Heart right ventricle (tissue), 16 donors: Measurements from ENCODE around the gene HMBS. TPM values are rescaled to one million over a fixed set of nuclear protein-coding genes. Genes with fewer than 3 reads are reported as not detected.

Source experiments
- ATAC-seq, 8 donors: fragments of 200-7000 bp; cut with Tn5 transposase; one replicate each; pipeline ENCODE4 v1.9.1; 2020; ENCODE audit warnings: mild to moderate bottlenecking in 8 of 8, moderate library complexity in 8 of 8, moderate number of reproducible peaks in 1 of 8
- DNase-seq, 2 donors: peaks; one replicate each; pipeline ENCODE4 v3.0.0-alpha.2; 2020
- H3K27ac ChIP-seq, 10 donors: fragments of 200-600 bp; sonication (generic) in 2 of 10; one replicate each; pipeline versions ENCODE4 v1.5.0 to v1.8.0; 2020 to 2022; ENCODE audit warnings: mild to moderate bottlenecking in 3 of 10
- H3K27me3 ChIP-seq, 7 donors: fragments of 200-600 bp; one replicate each; pipeline ENCODE4 v1.8.0; 2021 to 2022; ENCODE audit warnings: mild to moderate bottlenecking in 2 of 7
- H3K36me3 ChIP-seq, 9 donors: fragments of 200-600 bp; sonication (generic) in 1 of 9; one replicate each; pipeline versions ENCODE4 v1.5.0 to v1.8.0; 2020 to 2022; ENCODE audit warnings: mild to moderate bottlenecking in 2 of 9
- H3K4me1 ChIP-seq, 9 donors: fragments of 200-600 bp; sonication (generic) in 1 of 9; one replicate each; pipeline versions ENCODE4 v1.5.0 to v1.8.0; 2020 to 2022; ENCODE audit warnings: mild to moderate bottlenecking in 4 of 9
- H3K4me3 ChIP-seq, 10 donors: fragments of 200-600 bp; sonication (generic) in 2 of 10; one replicate each; pipeline versions ENCODE4 v1.5.0 to v1.8.0; 2020 to 2022; ENCODE audit warnings: mild to moderate bottlenecking in 7 of 10, moderate library complexity in 2 of 10
- H3K9me3 ChIP-seq, 11 donors: fragments of 200-600 bp in 10 of 11; sonication (generic) in 2 of 11; one replicate each; pipeline versions ENCODE4 v1.5.0 to v1.8.0; 2013 to 2022; ENCODE audit warnings: mild to moderate bottlenecking in 2 of 11, control low read depth in 1 of 11, moderate library complexity in 1 of 11
- WGBS, 2 donors: extraction: QIAGEN DNeasy Blood & Tissue Kit; methylation state at CpG; one replicate each; pipeline ENCODE4 v1.1.7; 2013; ENCODE audit warnings: inconsistent platforms in 1 of 2; 5-methylcytosine and 5-hydroxymethylcytosine counted together
- intact Hi-C, 10 donors: fragments of 100-400 bp; cut with DNase I; formaldehyde crosslinking; loops; one replicate each; pipeline versions ENCODE4 v1.11.1 to v1.14.2; 2022
- polyA plus RNA-seq, 2 donors: library from polyadenylated mRNA; stranded (reverse); fragments of 200-250 nt; gene quantifications; one replicate each; pipeline ENCODE4 v1.2.3, GENCODE V29; 2013
- total RNA-seq, 10 donors: library from RNA; stranded (reverse); fragmentation: NEBNext Ultra II Directional in 3 of 10; extraction: Animal tissue kit (Norgen Biotek cat#: 25700) in 3 of 10; gene quantifications; one replicate each; pipeline versions ENCODE4 v1.2.1 to v1.2.4, GENCODE V29; 2021 to 2023
- TF ChIP-seq, protein P1 (sequence below), 9 donors: fragments of 200-600 bp; sonication (generic) in 2 of 9; IDR thresholded peaks; one replicate each; pipeline versions ENCODE4 v1.5.0 to v1.8.0; 2021 to 2022; ENCODE audit warnings: antibody characterized with exemption in 9 of 9, mild to moderate bottlenecking in 5 of 9, moderate library complexity in 1 of 9
- donor health status: Arrhythmogenic right ventricular cardiomyopathy.
- donor health status: ischemic (EF 13 %, LVEDD 7.1; RV severe dilation, severe dysfunction).
- donor health status: healthy with polysubstance abuse.
- donor health status: DM: no; HTN: yes; CAD: no.
- donor health status: DM: no; HTN: no; CAD: no.
- donor health status: ischemic (EF 25% LVEDD 6.9; RV normal size, moderate dysfunction).
- donor health status: ischemic (EF 25% LVEDD 5.7; RV mildly dilated, moderate dysfunction).
- donor health status: healthy.
- donor health status: DM: yes; HTN: yes; CAD: no.
- donor health status: Ischemic cardiomyopathy.
- donor health status: ischemic (EF 35%, LVEDD 5.7; RV mildly dilated, moderate dysfunction).
- donor health status: nonischemic (EF 11% LVEDD 7.7; RV severe dilation, severe dysfunction).
- donor health status: DM: yes; HTN: yes; CAD: no.
- donor health status: PGD.
- donor health status: ischemic (EF 29% LVEDD 5.4; RV normal size, mild dysfunction).
- donor health status: nonischemic (EF 23%, LVEDD 6.1; RV moderate dilation, normal function).

The HMBS gene
- total and polyA plus RNA-seq, 12 donors = 14.3 to 39.7 (median 18.9) TPM

GRCh38 chr11:119087123-119087522, 2.4 kb downstream of the HMBS start:
- H3K9me3 ChIP-seq = no peaks in the 10 kb centered on the region
- DNase-seq = no peak
- intact Hi-C loops = no loop called here
- H3K27ac ChIP-seq = no peak overlapping the region
- TF ChIP-seq, protein P1, sequence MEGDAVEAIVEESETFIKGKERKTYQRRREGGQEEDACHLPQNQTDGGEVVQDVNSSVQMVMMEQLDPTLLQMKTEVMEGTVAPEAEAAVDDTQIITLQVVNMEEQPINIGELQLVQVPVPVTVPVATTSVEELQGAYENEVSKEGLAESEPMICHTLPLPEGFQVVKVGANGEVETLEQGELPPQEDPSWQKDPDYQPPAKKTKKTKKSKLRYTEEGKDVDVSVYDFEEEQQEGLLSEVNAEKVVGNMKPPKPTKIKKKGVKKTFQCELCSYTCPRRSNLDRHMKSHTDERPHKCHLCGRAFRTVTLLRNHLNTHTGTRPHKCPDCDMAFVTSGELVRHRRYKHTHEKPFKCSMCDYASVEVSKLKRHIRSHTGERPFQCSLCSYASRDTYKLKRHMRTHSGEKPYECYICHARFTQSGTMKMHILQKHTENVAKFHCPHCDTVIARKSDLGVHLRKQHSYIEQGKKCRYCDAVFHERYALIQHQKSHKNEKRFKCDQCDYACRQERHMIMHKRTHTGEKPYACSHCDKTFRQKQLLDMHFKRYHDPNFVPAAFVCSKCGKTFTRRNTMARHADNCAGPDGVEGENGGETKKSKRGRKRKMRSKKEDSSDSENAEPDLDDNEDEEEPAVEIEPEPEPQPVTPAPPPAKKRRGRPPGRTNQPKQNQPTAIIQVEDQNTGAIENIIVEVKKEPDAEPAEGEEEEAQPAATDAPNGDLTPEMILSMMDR (IDR thresholded peaks at IDR 0.05) = no peak
- peaks cover 0 to 33% (median 6%) of the 10 kb centered on the region in 9 donors for H3K36me3 ChIP-seq
- no peak overlapping the region for H3K4me3 ChIP-seq
- WGBS, 2 donors = 88 to 92% methylated on average over 6 of the region's 6 CpGs
- H3K27me3 ChIP-seq = no peaks in the 10 kb centered on the region
- ATAC-seq = no peak
- H3K4me1 ChIP-seq = peaks cover 4 to 42% (median 16%) of the 10 kb centered on the region in 9 donors

DNA sequence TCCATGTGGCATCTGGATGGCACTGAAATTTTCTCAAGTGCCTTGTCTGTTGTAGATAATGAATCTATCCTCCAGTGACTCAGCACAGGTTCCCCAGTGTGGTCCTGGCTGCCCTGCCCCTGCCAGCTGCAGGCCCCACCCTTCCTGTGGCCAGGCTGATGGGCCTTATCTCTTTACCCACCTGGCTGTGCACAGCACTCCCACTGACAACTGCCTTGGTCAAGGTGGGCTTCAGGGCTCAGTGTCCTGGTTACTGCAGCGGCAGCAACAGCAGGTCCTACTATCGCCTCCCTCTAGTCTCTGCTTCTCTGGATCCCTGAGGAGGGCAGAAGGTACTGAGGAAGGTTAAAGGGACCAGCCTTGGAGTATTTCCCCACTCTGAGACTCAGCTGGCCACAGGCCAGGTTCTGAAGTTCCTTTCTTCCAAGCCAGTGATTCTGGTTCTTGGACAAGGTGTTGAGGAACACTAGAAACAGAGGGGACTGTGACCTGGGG, 3.1 kb downstream of the HMBS start:
- H3K4me1 ChIP-seq = peaks cover 4 to 43% (median 20%) of the 10 kb centered on the region in 9 donors
- DNase-seq = no peak
- H3K27ac ChIP-seq = no peak overlapping the region
- WGBS, 2 donors = 92 to 96% methylated on average over 2 of the region's 2 CpGs
- H3K36me3 ChIP-seq = peaks cover 0 to 33% (median 3%) of the 10 kb centered on the region in 9 donors
- ATAC-seq = no peak
- H3K27me3 ChIP-seq = no peaks in the 10 kb centered on the region
- TF ChIP-seq, protein P1 (IDR thresholded peaks at IDR 0.05) = no peak
- H3K4me3 ChIP-seq = no peak overlapping the region
- intact Hi-C loops = no loop called here
- no peaks in the 10 kb centered on the region for H3K9me3 ChIP-seq

DNA sequence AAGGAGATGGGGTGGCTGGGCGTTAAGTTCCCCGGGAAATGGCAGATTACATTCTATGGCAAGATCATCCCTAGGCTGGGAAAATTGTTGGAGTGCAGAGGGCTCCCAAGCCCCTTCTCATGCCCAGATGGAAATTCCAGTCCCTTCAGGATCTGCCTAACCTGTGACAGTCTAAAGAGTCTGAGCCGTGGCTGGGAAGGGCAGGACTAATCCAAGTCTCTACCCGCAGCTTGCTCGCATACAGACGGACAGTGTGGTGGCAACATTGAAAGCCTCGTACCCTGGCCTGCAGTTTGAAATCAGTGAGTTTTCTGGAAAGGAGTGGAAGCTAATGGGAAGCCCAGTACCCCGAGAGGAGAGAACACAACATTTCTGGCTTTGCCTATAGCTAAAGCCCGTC, 3.7 kb downstream of the HMBS start:
- Histone ChIP-seq H3K27ac (no peak overlapping the region), H3K27me3 (no peaks in the 10 kb centered on the region), H3K36me3 (peaks cover 0 to 36% (median 3%) of the 10 kb centered on the region in 9 donors), H3K4me1 (peaks cover 7 to 49% (median 26%) of the 10 kb centered on the region in 9 donors), H3K9me3 (no peaks in the 10 kb centered on the region), H3K4me3 (no peak overlapping the region)
- no peak for ATAC-seq
- 95 to 98% methylated on average over 9 of the region's 9 CpGs for WGBS, 2 donors
- TF ChIP-seq, protein P1 (IDR thresholded peaks at IDR 0.05) = no peak
- no peak for DNase-seq
- intact Hi-C loops = no loop called here

DNA sequence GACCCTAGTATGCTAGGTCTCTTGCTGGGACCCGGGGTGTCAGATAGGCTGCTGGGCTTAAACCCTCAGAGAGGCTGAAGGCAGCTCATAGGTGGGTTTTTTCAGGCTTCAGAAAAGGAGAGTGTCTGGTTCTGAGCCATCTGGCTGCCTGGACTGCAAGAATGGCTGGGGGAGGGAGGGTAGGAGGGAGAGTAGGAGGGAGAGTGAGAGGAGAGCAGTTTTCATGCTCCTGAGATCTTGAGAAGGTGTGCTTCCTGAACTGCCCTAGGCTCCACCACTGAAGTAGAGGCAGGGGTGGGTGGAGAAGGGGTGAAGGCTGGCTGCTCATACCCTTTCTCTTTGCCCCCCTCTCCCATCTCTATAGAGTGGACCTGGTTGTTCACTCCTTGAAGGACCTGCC, 4.6 kb downstream of the HMBS start:
- intact Hi-C loops = no loop called here
- WGBS, 2 donors = 98 to 100% methylated on average over 1 of the region's 1 CpG
- no peaks in the 10 kb centered on the region for H3K9me3 ChIP-seq

More for the DNA sequence above, 4.6 kb downstream of the HMBS start:
- Histone ChIP-seq H3K27ac (no peak overlapping the region), H3K36me3 (peaks cover 0 to 38% (median 3%) of the 10 kb centered on the region in 9 donors), H3K4me3 (no peak overlapping the region), H3K27me3 (no peaks in the 10 kb centered on the region), H3K4me1 (peaks cover 13 to 55% (median 32%) of the 10 kb centered on the region in 9 donors)
- DNase-seq (no peak), ATAC-seq (no peak)
- TF ChIP-seq, protein P1 (IDR thresholded peaks at IDR 0.05) = no peak
